ENCODE results near the gene CLTCL1. TPM values are rescaled to one million over a fixed set of nuclear protein-coding genes. Genes with fewer than 3 reads are reported as not detected.
A peak's percentile ranks its signal among the peaks of the same experiment; 100 is the strongest.

Gene CLTCL1
- polyA plus RNA-seq, 3 donors from 2014 or later: 0.06 to 0.37 (median 0.19) TPM

GRCh38 chr22:19142394-19142793 lies 149.1 kb downstream of the CLTCL1 start:
- Mint-ChIP-seq H3K4me3 (peak overlapping the region; percentile 29 to 59 (median 49)), H3K27me3 (ENCODE audit: low read depth in 3 of 3) (peaks cover 0 to 12% (median 6%) of the 10 kb centered on the region in 3 donors), H3K36me3 (peaks cover 0 to 16% (median 3%) of the 10 kb centered on the region in 3 donors), H3K4me1 (peaks cover 21 to 22% of the 10 kb centered on the region in 2 donors), H3K9me3 (no peaks in the 10 kb centered on the region), H3K27ac (peak overlapping the region in 3 of 6 donors; percentile 24 to 73 (median 67))
- no peak for DNase-seq

DNA sequence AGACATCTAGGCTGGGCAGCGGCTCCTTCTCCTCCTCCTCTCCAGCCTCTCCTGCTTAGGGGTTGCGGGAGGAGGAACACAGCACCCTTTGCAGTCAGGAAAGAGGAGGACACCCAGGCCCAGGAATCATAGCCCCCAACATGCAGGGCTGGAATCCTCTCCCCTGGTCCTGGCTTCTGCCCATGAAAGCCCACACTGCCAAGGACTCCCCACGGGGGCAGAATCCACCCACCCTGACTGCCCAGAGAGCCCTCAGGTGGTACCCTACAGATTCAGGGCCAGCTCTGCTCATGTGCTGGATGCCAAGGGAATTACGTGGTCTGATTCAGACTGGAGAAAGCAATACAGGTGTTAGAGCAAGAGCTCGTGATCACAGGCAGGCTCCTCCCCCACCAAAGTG lies 151.5 kb downstream of the CLTCL1 start:
- DNase-seq: no peak
- H3K9me3 Mint-ChIP-seq: no peaks in the 10 kb centered on the region
- H3K4me1 Mint-ChIP-seq: peaks cover 21 to 22% of the 10 kb centered on the region in 2 donors
- H3K27me3 Mint-ChIP-seq (ENCODE audit: low read depth in 3 of 3): peaks cover 0 to 13% (median 8%) of the 10 kb centered on the region in 3 donors
- H3K4me3 Mint-ChIP-seq: no peak overlapping the region
- H3K36me3 Mint-ChIP-seq: peaks cover 13 to 30% (median 14%) of the 10 kb centered on the region in 3 donors
- no peak overlapping the region for H3K27ac Mint-ChIP-seq

DNA sequence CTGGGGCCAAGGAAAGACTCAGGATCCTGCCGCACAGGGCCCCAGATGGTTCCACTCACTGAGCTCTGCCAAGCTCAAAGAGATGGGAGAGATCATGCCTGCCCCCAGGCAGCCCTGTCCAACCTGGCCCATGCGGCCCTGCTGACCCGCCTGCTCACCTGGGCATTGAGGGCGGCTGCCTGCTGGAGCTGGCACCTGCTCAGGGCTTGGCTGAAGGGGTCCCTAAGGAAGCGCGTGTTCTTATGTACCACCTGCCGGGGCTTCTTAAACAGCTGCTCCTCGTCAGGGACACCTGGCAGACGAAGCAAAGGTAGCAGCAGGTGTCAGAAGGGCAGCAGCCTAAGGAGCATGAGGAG lies 152.5 kb downstream of the CLTCL1 start:
- H3K27me3 Mint-ChIP-seq (ENCODE audit: low read depth in 3 of 3): peaks cover 0 to 10% (median 5%) of the 10 kb centered on the region in 3 donors
- peaks cover 12% of the 10 kb centered on the region in 2 donors for H3K4me1 Mint-ChIP-seq
- no peaks in the 10 kb centered on the region for H3K9me3 Mint-ChIP-seq
- H3K4me3 Mint-ChIP-seq: no peak overlapping the region
- DNase-seq: no peak
- peaks cover 13 to 30% (median 14%) of the 10 kb centered on the region in 3 donors for H3K36me3 Mint-ChIP-seq
- H3K27ac Mint-ChIP-seq: no peak overlapping the region

- Mint-ChIP-seq H3K4me3 (no peak overlapping the region), H3K9me3 (no peaks in the 10 kb centered on the region), H3K36me3 (peaks cover 13 to 30% (median 14%) of the 10 kb centered on the region in 3 donors), H3K4me1 (peaks cover 7% of the 10 kb centered on the region in 2 donors), H3K27ac (no peak overlapping the region), H3K27me3 (ENCODE audit: low read depth in 3 of 3) (peaks cover 0 to 8% (median 5%) of the 10 kb centered on the region in 3 donors)
- DNase-seq: no peak
These were observed 153.1 kb downstream of the CLTCL1 start for GRCh38 chr22:19138217-19139000.

- no peaks in the 10 kb centered on the region for H3K9me3 Mint-ChIP-seq
These were observed 153.9 kb downstream of the CLTCL1 start for GRCh38 chr22:19137384-19138216.

GRCh38 chr22:19136915-19137314 lies 154.6 kb downstream of the CLTCL1 start:
- DNase-seq: no peak
- peaks cover 1 to 5% of the 10 kb centered on the region in 2 donors for H3K4me1 Mint-ChIP-seq
- H3K36me3 Mint-ChIP-seq: peaks cover 13 to 30% (median 14%) of the 10 kb centered on the region in 3 donors
- H3K27ac Mint-ChIP-seq: peak overlapping the region in 1 of 6 donors; percentile 58
- no peak overlapping the region for H3K4me3 Mint-ChIP-seq
- no peaks in the 10 kb centered on the region for H3K9me3 Mint-ChIP-seq
- peaks cover 0 to 8% (median 5%) of the 10 kb centered on the region in 3 donors for H3K27me3 Mint-ChIP-seq (ENCODE audit: low read depth in 3 of 3)

More at GRCh38 chr22:19137384-19138216, 153.9 kb downstream of the CLTCL1 start:
- Mint-ChIP-seq H3K4me1 (peaks cover 1 to 5% of the 10 kb centered on the region in 2 donors), H3K4me3 (no peak overlapping the region), H3K27ac (no peak overlapping the region), H3K36me3 (peaks cover 13 to 30% (median 14%) of the 10 kb centered on the region in 3 donors), H3K27me3 (ENCODE audit: low read depth in 3 of 3) (peaks cover 0 to 8% (median 5%) of the 10 kb centered on the region in 3 donors)
- DNase-seq: no peak

GRCh38 chr22:19134874-19135273 lies 156.6 kb downstream of the CLTCL1 start:
- peaks cover 0 to 1% of the 10 kb centered on the region in 2 donors for H3K4me1 Mint-ChIP-seq

GRCh38 chr22:19134176-19134831 lies 157.2 kb downstream of the CLTCL1 start:
- H3K36me3 Mint-ChIP-seq: peaks cover 10 to 17% (median 13%) of the 10 kb centered on the region in 3 donors
- no peaks in the 10 kb centered on the region for H3K4me1 Mint-ChIP-seq
- H3K27ac Mint-ChIP-seq: peak overlapping the region in 1 of 6 donors; percentile 35
- DNase-seq: no peak
- H3K27me3 Mint-ChIP-seq (ENCODE audit: low read depth in 3 of 3): peaks cover 0 to 8% (median 5%) of the 10 kb centered on the region in 3 donors
- H3K9me3 Mint-ChIP-seq: no peaks in the 10 kb centered on the region
- no peak overlapping the region for H3K4me3 Mint-ChIP-seq

More at GRCh38 chr22:19134874-19135273, 156.6 kb downstream of the CLTCL1 start:
- no peak for DNase-seq
- Mint-ChIP-seq H3K4me3 (no peak overlapping the region), H3K27me3 (ENCODE audit: low read depth in 3 of 3) (peaks cover 0 to 8% (median 5%) of the 10 kb centered on the region in 3 donors), H3K27ac (no peak overlapping the region), H3K36me3 (peaks cover 10 to 22% (median 13%) of the 10 kb centered on the region in 3 donors), H3K9me3 (no peaks in the 10 kb centered on the region)

GRCh38 chr22:19133561-19133960 lies 158.0 kb downstream of the CLTCL1 start:
- no peak overlapping the region for H3K27ac Mint-ChIP-seq
- no peaks in the 10 kb centered on the region for H3K9me3 Mint-ChIP-seq
- no peak for DNase-seq
- H3K4me3 Mint-ChIP-seq: no peak overlapping the region
- H3K4me1 Mint-ChIP-seq: no peaks in the 10 kb centered on the region
- H3K36me3 Mint-ChIP-seq: peaks cover 10 to 15% (median 13%) of the 10 kb centered on the region in 3 donors
- H3K27me3 Mint-ChIP-seq (ENCODE audit: low read depth in 3 of 3): peaks cover 0 to 8% (median 5%) of the 10 kb centered on the region in 3 donors

DNA sequence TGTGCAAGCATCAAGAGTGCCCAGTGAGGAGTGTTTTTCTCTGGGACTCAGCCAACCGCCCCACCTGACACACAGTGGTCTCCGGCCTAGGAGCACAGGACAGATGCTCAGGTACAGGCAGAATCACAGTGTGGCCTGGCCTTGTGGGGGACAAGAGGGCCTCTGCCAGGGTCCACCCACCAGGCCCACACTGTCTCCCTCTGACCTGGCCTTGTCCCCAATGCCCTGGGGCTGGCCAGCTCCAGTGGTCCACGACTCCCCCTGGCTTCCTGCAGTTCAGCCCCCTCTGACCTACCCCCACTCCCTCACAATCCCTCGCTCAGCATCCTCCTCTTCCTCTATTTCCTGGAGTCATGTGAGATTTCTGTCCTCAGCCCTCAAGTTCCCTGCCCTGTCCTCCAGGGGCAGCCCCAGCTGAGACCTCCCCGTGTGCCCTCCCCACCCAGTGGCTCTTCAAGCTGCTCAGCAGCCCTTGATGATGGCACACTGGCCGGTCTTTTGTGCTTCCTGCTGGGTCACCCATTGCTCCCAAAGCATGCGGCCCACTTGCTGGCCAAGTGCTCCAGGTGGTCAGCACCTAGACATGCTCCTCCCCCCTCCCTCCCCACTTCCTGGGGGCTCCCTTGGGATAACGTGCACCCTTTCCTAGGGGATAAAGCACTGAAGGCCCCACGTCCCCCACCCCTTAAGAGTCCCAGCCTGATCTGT lies 158.7 kb downstream of the CLTCL1 start:
- H3K4me1 Mint-ChIP-seq: no peaks in the 10 kb centered on the region
- peaks cover 10 to 15% (median 13%) of the 10 kb centered on the region in 3 donors for H3K36me3 Mint-ChIP-seq
- no peaks in the 10 kb centered on the region for H3K9me3 Mint-ChIP-seq
- H3K4me3 Mint-ChIP-seq: no peak overlapping the region
- no peak for DNase-seq
- peaks cover 0 to 8% (median 5%) of the 10 kb centered on the region in 3 donors for H3K27me3 Mint-ChIP-seq (ENCODE audit: low read depth in 3 of 3)
- H3K27ac Mint-ChIP-seq: peak overlapping the region in 1 of 6 donors; percentile 34

DNA sequence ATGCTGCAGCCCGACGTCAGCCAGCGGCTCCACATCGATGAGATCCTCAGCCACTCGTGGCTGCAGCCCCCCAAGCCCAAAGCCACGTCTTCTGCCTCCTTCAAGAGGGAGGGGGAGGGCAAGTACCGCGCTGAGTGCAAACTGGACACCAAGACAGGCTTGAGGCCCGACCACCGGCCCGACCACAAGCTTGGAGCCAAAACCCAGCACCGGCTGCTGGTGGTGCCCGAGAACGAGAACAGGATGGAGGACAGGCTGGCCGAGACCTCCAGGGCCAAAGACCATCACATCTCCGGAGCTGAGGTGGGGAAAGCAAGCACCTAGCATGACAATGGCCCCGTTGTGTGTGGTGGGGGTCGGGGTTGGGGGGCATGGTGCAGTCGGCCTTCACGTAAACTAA lies 159.4 kb downstream of the CLTCL1 start:
- Mint-ChIP-seq H3K4me3 (no peak overlapping the region), H3K27me3 (ENCODE audit: low read depth in 3 of 3) (peaks cover 2 to 8% (median 5%) of the 10 kb centered on the region in 3 donors), H3K27ac (no peak overlapping the region), H3K36me3 (peaks cover 10 to 15% (median 13%) of the 10 kb centered on the region in 3 donors), H3K4me1 (no peaks in the 10 kb centered on the region), H3K9me3 (no peaks in the 10 kb centered on the region)
- no peak for DNase-seq

DNA sequence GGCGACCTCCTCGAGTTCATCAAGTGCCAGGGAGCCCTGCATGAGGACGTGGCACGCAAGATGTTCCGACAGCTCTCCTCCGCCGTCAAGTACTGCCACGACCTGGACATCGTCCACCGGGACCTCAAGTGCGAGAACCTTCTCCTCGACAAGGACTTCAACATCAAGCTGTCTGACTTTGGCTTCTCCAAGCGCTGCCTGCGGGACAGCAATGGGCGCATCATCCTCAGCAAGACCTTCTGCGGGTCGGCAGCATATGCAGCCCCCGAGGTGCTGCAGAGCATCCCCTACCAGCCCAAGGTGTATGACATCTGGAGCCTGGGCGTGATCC lies 159.9 kb downstream of the CLTCL1 start:
- Mint-ChIP-seq H3K9me3 (no peaks in the 10 kb centered on the region), H3K4me1 (no peaks in the 10 kb centered on the region), H3K27me3 (ENCODE audit: low read depth in 3 of 3) (peaks cover 2 to 6% (median 5%) of the 10 kb centered on the region in 3 donors), H3K27ac (no peak overlapping the region), H3K4me3 (no peak overlapping the region), H3K36me3 (peaks cover 9 to 12% (median 10%) of the 10 kb centered on the region in 3 donors)
- no peak for DNase-seq

Measured in immature natural killer cell (primary cell).